HepG2 (cell line): Measurements from ENCODE around the gene TUT1.
"Not testable (repeated sequence)": the region's sequence is repeated elsewhere in the genome, so short reads cannot be mapped to it uniquely, and the experiment has no call there.

Experiments used
- CTCF ChIP-seq: sonication (generic); formaldehyde crosslinking; IDR thresholded peaks from 2 replicates; pipeline ENCODE4 v1.5.0; 2020; ENCODE audit warnings: mild to moderate bottlenecking, missing genetic modification reagents, moderate library complexity
- ETV5 ChIP-seq: IDR thresholded peaks from 2 replicates; pipeline ENCODE4 v1.6.1; 2018; ENCODE audit warnings: missing biosample characterization, missing genetic modification reagents, inconsistent platforms, borderline replicate concordance
- NR2C2 ChIP-seq: sonication (generic); formaldehyde crosslinking; IDR thresholded peaks from 2 replicates; pipeline ENCODE4 v1.4.0; 2020; ENCODE audit warnings: missing genetic modification reagents, mild to moderate bottlenecking, moderate library complexity, borderline replicate concordance
- NR3C1 ChIP-seq: sonication (generic); formaldehyde crosslinking; IDR thresholded peaks from 2 replicates; pipeline ENCODE4 v1.4.0; 2020; ENCODE audit warnings: missing genetic modification reagents
- SRF ChIP-seq: IDR thresholded peaks from 2 replicates; pipeline ENCODE4 v1.6.1; 2011; ENCODE audit warnings: mild to moderate bottlenecking, low read depth, low read length, moderate library complexity
- TBL1XR1 ChIP-seq: fragments of 150-350 bp; IDR thresholded peaks from 2 replicates; pipeline ENCODE4 v1.6.1; 2014; ENCODE audit warnings: borderline replicate concordance, low read length; ENCODE audit not compliant: partially characterized antibody
- ZFX ChIP-seq: sonication (generic); formaldehyde crosslinking; IDR thresholded peaks from 2 replicates; pipeline ENCODE4 v1.4.0; 2020; ENCODE audit warnings: mild to moderate bottlenecking, low read depth, missing genetic modification reagents, moderate library complexity
- ZNF318 ChIP-seq: sonication (generic); formaldehyde crosslinking; IDR thresholded peaks from 2 replicates; pipeline ENCODE4 v1.4.0; 2020; ENCODE audit warnings: mild to moderate bottlenecking, missing genetic modification reagents

DNA sequence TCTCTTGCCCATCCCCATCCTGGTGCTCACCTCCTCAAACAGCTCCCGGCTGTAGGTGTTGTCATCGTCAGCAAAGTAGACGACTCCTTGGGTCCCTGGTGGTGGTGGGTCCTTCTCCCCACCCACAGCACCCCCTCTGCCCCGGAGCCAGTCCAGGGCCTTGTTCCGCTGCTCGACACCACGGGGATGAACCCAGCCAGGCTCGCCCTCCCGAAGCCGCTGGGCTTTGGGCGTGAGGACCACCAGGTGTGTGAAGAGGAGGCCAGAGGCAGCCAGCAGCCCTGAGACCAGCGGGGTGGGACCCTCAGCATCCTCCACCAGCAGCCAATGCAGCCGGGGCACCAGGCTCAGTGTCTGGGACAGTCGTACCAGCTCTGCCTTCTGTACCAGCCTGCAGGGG lies 25.6 kb upstream of the TUT1 start:
- not testable (repeated sequence) for TF ChIP-seq SRF; NR3C1; ZNF318 (CRISPR knock-in tag); ETV5; CTCF (CRISPR knock-in tag); NR2C2; TBL1XR1; ZFX (CRISPR knock-in tag)
